OCI-LY1 (cell line): Measurements from ENCODE around the gene DIAPH2.

ENCODE experiments used
- H2AFZ ChIP-seq: fragments of 200-600 bp; sonication (generic), shearing (Covaris generic); 2 replicates; pipeline ENCODE4 v1.6.0; 2014; ENCODE audit warnings: antibody characterized with exemption, mild to moderate bottlenecking, low read length
- H3F3A ChIP-seq: fragments of 200-600 bp; sonication (generic), shearing (Covaris generic); 2 replicates; pipeline ENCODE4 v1.6.0; 2014; ENCODE audit warnings: mild to moderate bottlenecking, antibody characterized with exemption, low read length, moderate library complexity; ENCODE audit not compliant: insufficient read depth
- H3K27ac ChIP-seq: fragments of 200-600 bp; sonication (generic); 2 replicates; pipeline ENCODE4 v1.5.1; 2014; ENCODE audit warnings: low read length, mixed run types, mild to moderate bottlenecking, low read depth; ENCODE audit not compliant: poor library complexity, severe bottlenecking
- H3K27me3 ChIP-seq: fragments of 200-600 bp; sonication (generic); 2 replicates; pipeline ENCODE4 v1.6.0; 2014; ENCODE audit warnings: antibody characterized with exemption, mild to moderate bottlenecking, low read length, moderate library complexity; ENCODE audit not compliant: insufficient read depth
- H3K36me3 ChIP-seq: fragments of 200-600 bp; sonication (generic); 2 replicates; pipeline ENCODE4 v1.6.1; 2014; ENCODE audit warnings: mild to moderate bottlenecking, antibody characterized with exemption, low read length, moderate library complexity, mixed read lengths; ENCODE audit not compliant: insufficient read depth
- H3K4me1 ChIP-seq: fragments of 200-600 bp; sonication (generic); 2 replicates; pipeline ENCODE4 v1.5.1; 2014; ENCODE audit warnings: mild to moderate bottlenecking, low read length, moderate library complexity; ENCODE audit not compliant: insufficient read depth, severe bottlenecking
- H3K4me2 ChIP-seq: fragments of 200-600 bp; sonication (generic), shearing (Covaris generic); 2 replicates; pipeline ENCODE4 v1.6.1; 2014; ENCODE audit warnings: low read length
- H3K4me3 ChIP-seq: fragments of 200-600 bp; sonication (generic); 2 replicates; pipeline ENCODE4 v1.5.1; 2014; ENCODE audit warnings: low read length, low read depth, mild to moderate bottlenecking, mixed read lengths; ENCODE audit not compliant: poor library complexity, severe bottlenecking
- H3K79me2 ChIP-seq: fragments of 200-600 bp; shearing (Covaris generic); 2 replicates; pipeline ENCODE4 v1.6.1; 2016; ENCODE audit warnings: mixed run types, low read length, mixed read lengths; ENCODE audit not compliant: insufficient read depth
- H3K9ac ChIP-seq: fragments of 200-600 bp; sonication (generic), shearing (Covaris generic); 2 replicates; pipeline ENCODE4 v1.6.1; 2014; ENCODE audit warnings: mild to moderate bottlenecking, low read length, mixed read lengths
- H3K9me2 ChIP-seq: fragments of 200-600 bp; sonication (generic), shearing (Covaris generic); 2 replicates; pipeline ENCODE4 v1.6.1; 2014; ENCODE audit warnings: low read depth, mild to moderate bottlenecking, low read length, mixed read lengths
- H3K9me3 ChIP-seq: fragments of 200-600 bp; shearing (Covaris generic); 2 replicates; pipeline ENCODE4 v1.6.1; 2014; ENCODE audit warnings: low read length, mixed read lengths
- H4K20me1 ChIP-seq: fragments of 200-600 bp; sonication (generic), shearing (Covaris generic); 2 replicates; pipeline ENCODE4 v1.6.0; 2016; ENCODE audit warnings: mild to moderate bottlenecking, low read length; ENCODE audit not compliant: insufficient read depth
- CTCF ChIP-seq: fragments of 200-600 bp; sonication (generic), shearing (Covaris generic); IDR thresholded peaks from 2 replicates; pipeline ENCODE4 v1.5.1; 2017; ENCODE audit warnings: mild to moderate bottlenecking, antibody characterized with exemption, low read length, moderate library complexity, mixed read lengths
- EZH2 ChIP-seq: fragments of 200-600 bp; sonication (generic), shearing (Covaris generic); IDR thresholded peaks from 2 replicates; pipeline ENCODE4 v1.8.0; 2017; ENCODE audit warnings: borderline replicate concordance, mixed run types, mild to moderate bottlenecking, antibody characterized with exemption, low read length, moderate library complexity, mixed read lengths

DIAPH2 gene

GRCh38 chrX:97398030-97398551, 713.4 kb downstream of the DIAPH2 start:
- Histone ChIP-seq H3K9ac (no peak overlapping the region), H3K4me1 (no peaks in the 10 kb centered on the region), H3F3A (no peaks in the 10 kb centered on the region), H3K4me3 (no peak overlapping the region), H3K27ac (no peak overlapping the region), H4K20me1 (no peaks in the 10 kb centered on the region), H3K9me2 (no peaks in the 10 kb centered on the region), H3K36me3 (no peaks in the 10 kb centered on the region), H3K4me2 (no peak overlapping the region), H3K79me2 (no peaks in the 10 kb centered on the region), H3K9me3 (no peaks in the 10 kb centered on the region), H2AFZ (no peak overlapping the region), H3K27me3 (no peaks in the 10 kb centered on the region)
- TF ChIP-seq CTCF (no peak), EZH2 (no peak)

- Histone ChIP-seq H3K79me2 (no peaks in the 10 kb centered on the region), H2AFZ (no peak overlapping the region), H3K36me3 (no peaks in the 10 kb centered on the region), H3K4me3 (no peak overlapping the region), H3K4me2 (no peak overlapping the region), H3K4me1 (no peaks in the 10 kb centered on the region), H3K9me2 (no peaks in the 10 kb centered on the region), H3F3A (no peaks in the 10 kb centered on the region), H4K20me1 (no peaks in the 10 kb centered on the region), H3K9me3 (no peaks in the 10 kb centered on the region), H3K27ac (no peak overlapping the region), H3K9ac (no peak overlapping the region), H3K27me3 (no peaks in the 10 kb centered on the region)
- no peak for TF ChIP-seq EZH2
- TF ChIP-seq CTCF = no peak
These were observed 714.8 kb downstream of the DIAPH2 start for GRCh38 chrX:97399400-97399799.

GRCh38 chrX:97400492-97400891, 715.9 kb downstream of the DIAPH2 start:
- H3K4me1 ChIP-seq = no peaks in the 10 kb centered on the region
- no peaks in the 10 kb centered on the region for H3K36me3 ChIP-seq
- H3K27ac ChIP-seq = no peak overlapping the region
- no peak overlapping the region for H2AFZ ChIP-seq
- no peaks in the 10 kb centered on the region for H3K9me2 ChIP-seq
- no peaks in the 10 kb centered on the region for H3K27me3 ChIP-seq
- H3K4me2 ChIP-seq = no peak overlapping the region
- H3K4me3 ChIP-seq = no peak overlapping the region
- H3F3A ChIP-seq = no peaks in the 10 kb centered on the region
- no peaks in the 10 kb centered on the region for H3K9me3 ChIP-seq
- TF ChIP-seq EZH2 = no peak
- TF ChIP-seq CTCF = no peak
- H3K79me2 ChIP-seq = no peaks in the 10 kb centered on the region
- H3K9ac ChIP-seq = no peak overlapping the region
- no peaks in the 10 kb centered on the region for H4K20me1 ChIP-seq
